H54 (cell line): ENCODE results near the gene PDCD5.
"Not testable (repeated sequence)": the region's sequence is repeated elsewhere in the genome, so short reads cannot be mapped to it uniquely, and the experiment has no call there.

Experiments
- DNase-seq: peaks from one replicate; pipeline ENCODE4 v3.0.0; 2011; ENCODE audit warnings: low spot score, mixed read lengths; ENCODE audit not compliant: insufficient read length
- FAIRE-seq: peaks from 3 replicates; lab custom pipeline; 2011; peaks lifted over from hg19 to GRCh38; lab: Jason Lieb, UNC
- POLR2A ChIP-seq: IDR thresholded peaks from 2 replicates; pipeline ENCODE4 v1.6.1; 2011; ENCODE audit warnings: low read depth, mild to moderate bottlenecking, low read length

The PDCD5 gene

DNA sequence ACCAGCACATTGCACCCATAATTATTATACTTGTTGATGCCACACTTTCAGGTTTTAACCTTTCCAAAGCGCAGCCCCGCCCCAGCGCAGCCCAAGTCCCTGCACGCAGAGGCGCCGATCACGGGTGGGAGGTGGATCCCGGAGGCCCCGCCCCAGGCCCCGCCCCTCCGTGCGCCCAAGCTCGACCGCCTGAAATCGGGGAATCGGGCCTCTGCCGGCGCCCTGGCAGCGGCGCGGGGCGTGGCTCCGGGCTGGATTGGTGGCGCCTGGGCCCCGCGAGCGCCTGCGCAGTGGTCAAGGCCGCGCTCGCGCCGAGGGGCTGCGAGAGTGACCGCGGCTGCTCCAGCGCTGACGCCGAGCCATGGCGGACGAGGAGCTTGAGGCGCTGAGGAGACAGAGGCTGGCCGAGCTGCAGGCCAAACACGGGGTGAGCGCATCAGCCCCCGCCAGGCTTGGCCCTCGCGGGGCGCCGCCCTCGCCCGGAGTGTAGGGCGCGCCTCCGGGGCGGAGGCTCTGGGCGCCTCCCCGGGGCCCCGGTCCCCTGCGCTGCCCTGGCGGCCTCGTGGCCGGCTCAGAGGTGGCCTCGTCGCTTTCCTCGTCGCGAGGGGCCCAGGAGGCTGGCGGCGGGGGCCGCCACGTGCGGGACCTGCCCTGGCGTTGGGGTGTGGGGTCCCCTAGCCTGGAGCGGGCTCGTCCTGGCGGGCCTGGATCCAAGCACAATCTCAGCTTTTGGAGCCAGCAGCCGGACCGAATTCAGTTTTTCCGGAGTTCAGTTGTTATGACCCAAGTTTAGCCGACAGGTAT is at the start of gene PDCD5:
Gene PDCD5, plus strand, starts transcription at position 290 of the 804 bp plus-strand sequence. Its CDS starts 72 bp downstream, at position 362.
- FAIRE-seq (no peak), DNase-seq (peak; percentile 97)
- TF ChIP-seq POLR2A: peak; percentile 96

GRCh38 chr19:32532233-32532632 is 48.8 kb upstream of the PDCD5 start:
- FAIRE-seq (no peak), DNase-seq (no peak)
- no peak for TF ChIP-seq POLR2A

DNA sequence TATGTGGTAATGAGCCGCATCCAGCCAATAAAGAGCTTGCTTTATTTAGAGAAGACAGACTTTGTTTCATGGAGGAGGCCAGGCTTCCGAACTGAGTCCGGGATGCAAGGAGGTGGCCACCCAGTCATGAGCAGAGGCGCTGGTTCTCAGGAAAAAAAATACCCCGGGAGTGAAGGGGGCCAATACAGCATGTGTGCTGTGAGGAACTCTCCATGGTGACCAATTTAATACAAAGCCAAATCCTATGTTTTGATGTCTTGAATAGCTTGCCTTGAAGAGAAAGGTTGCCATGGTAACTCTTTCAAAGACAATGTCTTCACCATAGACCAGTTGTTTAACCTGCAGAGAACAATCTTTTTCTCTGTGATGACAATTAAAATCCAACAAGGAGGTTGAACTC is 43.4 kb upstream of the PDCD5 start:
- TF ChIP-seq POLR2A: no peak
- DNase-seq (no peak), FAIRE-seq (no peak)

DNA sequence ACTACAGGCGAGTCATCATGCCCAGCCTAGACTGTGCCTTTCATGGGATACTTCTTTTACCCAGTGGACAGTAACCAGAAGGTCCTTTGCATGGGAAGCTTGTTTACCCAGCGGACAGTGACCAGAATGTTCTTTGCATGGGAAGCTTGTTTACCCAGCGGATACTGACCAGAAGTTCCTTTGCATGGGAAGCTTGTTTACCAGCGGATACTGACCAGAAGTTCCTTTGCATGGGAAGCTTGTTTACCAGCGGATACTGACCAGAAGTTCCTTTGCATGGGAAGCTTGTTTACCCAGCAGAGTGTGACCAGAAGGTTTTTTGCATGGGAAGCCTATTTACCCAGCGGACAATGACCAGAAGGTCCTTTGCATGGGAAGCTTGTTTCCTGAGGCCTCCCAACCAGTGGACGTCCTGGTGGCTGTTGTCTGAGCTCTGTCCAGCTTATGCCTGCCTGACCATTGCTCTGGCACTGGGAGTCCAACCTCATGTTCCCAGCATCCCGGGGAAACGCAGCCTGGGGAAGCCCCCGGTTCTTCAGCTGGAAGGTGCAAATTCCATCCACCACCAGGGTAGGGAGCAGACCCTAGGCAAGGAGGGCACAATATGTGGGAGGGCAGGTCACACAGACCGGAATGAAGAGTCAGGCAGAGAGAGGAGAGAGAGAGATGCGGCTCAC is 41.6 kb upstream of the PDCD5 start:
- FAIRE-seq: no peak
- no peak for DNase-seq
- no peak for TF ChIP-seq POLR2A

- no peak for DNase-seq
- no peak for FAIRE-seq
- TF ChIP-seq POLR2A: no peak
Observed at GRCh38 chr19:32540621-32541020, 40.4 kb upstream of the PDCD5 start.

GRCh38 chr19:32541376-32541775 is 39.6 kb upstream of the PDCD5 start:
- not testable (repeated sequence) for FAIRE-seq

GRCh38 chr19:32542477-32543108 is 38.4 kb upstream of the PDCD5 start:
- TF ChIP-seq POLR2A: no peak
- no peak for DNase-seq
- no peak for FAIRE-seq

More at GRCh38 chr19:32541376-32541775, 39.6 kb upstream of the PDCD5 start:
- not testable (repeated sequence) for DNase-seq

DNA sequence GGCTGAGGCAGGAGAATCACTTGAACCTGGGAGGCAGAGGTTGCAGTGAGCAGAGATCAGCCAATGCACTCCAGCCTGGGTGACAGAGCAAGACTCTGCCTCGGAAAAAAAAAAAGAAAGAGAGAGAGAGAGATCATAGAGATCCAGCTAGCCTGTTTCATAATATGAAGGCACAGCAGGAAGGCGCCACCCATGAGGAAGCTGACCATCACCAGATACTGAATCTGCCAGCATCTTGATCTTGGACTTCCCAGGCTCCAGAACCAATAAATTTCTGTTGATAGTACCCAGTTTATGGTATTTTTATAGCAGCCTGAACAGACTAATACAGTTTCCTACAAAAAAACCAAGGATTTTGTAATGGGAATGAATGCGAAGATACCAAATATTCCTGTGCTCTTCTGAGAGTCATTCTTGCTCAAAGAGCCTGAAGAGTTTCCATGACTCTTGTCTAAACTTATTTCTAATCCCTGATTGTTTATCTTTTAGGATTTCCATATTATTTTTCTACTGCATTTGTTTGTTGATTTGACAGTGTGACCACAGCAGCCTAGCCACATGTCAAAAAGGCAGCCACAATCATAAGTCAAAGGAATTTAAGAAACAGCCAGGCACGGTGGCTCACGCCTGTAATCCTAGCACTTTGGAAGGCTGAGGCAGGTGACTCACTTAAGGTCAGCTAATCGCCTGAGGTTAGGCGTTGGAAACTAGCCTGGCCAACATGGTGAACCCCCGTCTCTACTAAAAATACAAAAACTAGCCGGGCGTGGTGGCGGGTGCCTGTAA is 37.7 kb upstream of the PDCD5 start:
- no peak for FAIRE-seq
- TF ChIP-seq POLR2A: no peak
- peak; percentile 22 for DNase-seq

DNA sequence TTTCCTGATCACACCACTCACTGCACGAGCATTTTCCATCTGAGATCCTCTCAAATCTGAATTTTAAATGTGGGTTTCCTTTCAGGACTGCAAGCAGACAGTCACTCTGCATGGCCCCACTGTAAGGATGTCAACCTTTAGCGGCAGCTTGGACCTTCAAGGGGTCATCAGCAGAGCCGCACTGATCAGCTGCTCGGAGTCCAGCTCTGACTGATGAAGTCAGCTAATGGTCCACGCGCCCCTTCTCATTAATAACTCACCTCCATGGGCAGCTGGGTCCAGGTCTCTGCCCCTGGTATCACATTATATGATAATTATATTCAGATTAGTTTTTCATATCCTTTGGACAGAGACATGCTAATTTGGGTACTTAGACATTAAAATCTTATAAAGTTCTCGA is 36.1 kb upstream of the PDCD5 start:
- FAIRE-seq (no peak), DNase-seq (no peak)
- no peak for TF ChIP-seq POLR2A

DNA sequence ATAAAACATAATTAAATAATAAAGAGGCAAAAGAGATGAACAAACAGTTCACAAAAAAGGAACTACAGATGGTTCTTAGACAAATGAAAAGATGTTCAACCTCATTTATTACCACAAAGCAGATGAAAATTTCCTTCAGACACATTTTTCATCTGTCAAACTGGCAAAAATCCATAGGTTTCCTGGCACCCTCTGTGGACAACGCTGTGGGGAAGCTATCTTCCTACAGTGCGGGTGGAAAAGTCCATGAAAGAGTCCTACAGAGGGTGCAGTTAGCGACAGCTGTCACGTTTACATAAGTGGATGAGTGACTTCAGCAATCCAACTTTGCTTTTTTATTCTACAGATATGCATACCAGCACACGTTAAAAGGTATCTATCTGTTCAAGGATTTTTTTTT is 30.3 kb upstream of the PDCD5 start:
- TF ChIP-seq POLR2A: no peak
- DNase-seq (no peak), FAIRE-seq (no peak)

GRCh38 chr19:32555786-32556185 is 25.2 kb upstream of the PDCD5 start:
- TF ChIP-seq POLR2A: no peak
- DNase-seq (no peak), FAIRE-seq (no peak)

DNA sequence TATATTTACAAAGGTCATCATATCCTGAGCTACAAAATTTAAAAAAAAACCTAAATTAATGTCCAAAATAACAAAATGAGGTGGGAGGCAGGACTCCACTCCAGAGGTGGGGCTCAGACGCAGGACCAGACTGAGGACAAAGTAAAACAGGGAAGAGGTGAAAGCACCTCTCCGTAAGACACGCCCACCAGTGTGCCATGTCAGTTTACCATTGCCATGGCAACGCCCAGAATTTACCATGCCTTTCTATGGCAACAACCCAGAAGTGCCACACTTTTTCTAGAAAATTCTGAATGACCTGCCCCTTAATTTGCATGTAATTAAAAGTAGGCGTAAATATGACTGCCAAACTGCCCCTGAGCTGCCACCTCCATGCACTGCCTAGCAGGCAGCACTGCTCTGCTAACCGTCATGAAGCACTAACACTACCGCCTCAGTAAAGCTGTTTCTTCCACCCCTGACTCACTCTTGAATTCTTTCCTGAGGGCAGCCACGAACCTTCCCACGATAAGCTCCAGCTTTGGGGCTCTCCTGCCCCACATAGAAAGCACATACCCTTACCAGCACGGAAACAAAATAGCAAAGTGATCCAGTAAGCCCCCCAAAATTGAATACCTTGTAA is 22.3 kb upstream of the PDCD5 start:
- DNase-seq (no peak), FAIRE-seq (no peak)
- no peak for TF ChIP-seq POLR2A

GRCh38 chr19:32563761-32564160 is 17.2 kb upstream of the PDCD5 start:
- no peak for TF ChIP-seq POLR2A
- DNase-seq (no peak), FAIRE-seq (no peak)
